GM21825 (cell line): ENCODE measurements around the gene NUTM2G.
"Not testable (repeated sequence)": the region's sequence is repeated elsewhere in the genome, so short reads cannot be mapped to it uniquely, and the experiment has no call there.

ENCODE experiments used
- ATAC-seq: cut with Tn5 transposase; IDR thresholded peaks from one replicate; pipeline ENCODE4 v1.9.1; 2021; ENCODE audit warnings: mild to moderate bottlenecking, moderate library complexity; ENCODE audit not compliant: unreplicated experiment

The NUTM2G gene

DNA sequence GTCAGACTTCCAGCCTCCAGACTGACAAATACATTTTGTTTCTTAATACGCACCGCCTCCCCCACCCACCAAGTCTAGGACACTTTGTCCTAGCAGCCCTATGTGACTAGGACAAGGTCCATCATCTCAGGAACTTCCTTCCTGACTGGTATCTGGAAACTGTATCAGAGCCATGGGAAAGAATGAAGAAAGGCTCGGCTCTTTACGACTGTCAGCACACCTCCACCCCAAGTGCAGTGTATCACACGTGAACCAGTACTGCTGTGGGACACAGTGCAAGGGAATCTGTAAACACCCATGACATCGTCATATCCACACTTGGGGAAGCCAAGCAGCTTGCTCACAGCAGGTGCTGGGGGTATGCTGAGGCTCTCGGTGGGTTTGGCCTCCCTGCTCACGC, 13.0 kb downstream of the NUTM2G start:
- not testable (repeated sequence) for ATAC-seq

DNA sequence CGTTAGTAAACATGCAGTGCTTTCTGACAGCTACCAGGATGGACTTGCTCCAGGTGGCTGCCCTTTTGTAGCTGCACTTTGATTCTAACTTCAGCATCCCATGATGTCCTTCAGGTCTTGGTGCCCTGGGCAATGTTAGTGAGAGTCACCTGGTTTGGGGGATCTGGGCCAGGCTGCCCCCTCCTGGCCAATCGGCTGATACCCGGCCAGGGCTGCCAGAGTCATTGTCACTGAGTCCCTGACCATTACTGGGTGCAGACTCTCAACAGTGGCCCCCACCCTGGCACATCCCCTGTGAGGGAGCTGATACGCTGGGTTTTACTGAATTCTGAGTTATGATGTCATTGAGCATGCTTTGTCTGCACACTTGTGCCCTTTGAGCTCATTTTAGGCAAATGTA, 13.5 kb downstream of the NUTM2G start:
- ATAC-seq = not testable (repeated sequence)

DNA sequence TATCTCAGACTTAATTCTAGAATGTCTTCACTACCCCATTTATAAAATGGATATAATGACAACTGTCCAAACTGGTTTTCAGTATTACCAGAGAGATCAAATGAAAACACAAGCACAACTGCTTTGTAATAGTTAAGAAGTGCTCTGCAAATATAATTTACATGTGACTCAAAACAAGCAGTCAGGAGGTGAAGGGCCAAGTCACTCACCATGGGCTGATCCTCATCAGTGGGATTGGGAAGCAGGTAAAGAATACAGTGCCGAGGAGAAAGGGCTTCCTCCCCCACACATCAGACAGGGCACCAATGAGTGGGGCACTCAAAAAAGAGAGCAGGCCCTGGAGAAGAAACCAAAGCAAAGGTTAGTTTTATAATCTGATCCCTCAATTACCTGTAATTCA, 20.7 kb downstream of the NUTM2G start:
- not testable (repeated sequence) for ATAC-seq

DNA sequence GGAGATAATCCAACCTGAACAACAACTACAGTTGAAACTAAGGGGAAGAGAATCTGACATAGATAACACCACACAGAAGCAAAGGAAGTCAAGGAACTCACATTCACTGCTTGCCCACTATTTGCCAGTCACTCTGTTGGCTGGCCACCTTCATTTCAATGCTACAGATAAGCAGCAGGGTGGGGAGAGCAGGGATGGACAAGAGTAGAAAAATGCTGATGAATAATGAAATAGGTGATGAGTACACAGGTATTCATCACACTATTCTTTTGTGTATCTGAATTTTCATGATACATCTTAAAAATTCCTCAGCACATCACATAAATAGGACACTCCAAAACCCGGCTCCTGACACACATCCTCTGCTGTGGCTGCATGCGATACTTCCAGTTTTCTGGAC, 21.9 kb downstream of the NUTM2G start:
- ATAC-seq = not testable (repeated sequence)

DNA sequence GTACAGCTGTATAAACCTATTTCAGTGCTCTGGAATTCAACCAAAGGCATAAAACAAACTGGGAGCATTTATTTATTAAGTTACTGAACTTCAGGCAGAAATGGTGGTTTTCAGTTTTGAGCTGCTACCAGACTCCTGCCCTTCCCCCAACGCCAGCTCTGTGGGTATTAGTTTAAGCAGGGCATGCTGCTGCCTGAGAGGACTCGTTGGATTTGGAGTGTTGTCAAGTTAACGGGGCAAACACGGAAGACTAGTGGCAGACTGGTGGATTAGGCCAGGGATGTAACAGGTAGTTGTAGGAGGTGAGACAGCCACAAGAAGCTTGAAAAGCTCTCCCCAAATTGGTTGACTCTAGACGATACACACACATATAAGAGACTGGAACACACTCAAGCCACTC, 38.9 kb downstream of the NUTM2G start:
- ATAC-seq = not testable (repeated sequence)

DNA sequence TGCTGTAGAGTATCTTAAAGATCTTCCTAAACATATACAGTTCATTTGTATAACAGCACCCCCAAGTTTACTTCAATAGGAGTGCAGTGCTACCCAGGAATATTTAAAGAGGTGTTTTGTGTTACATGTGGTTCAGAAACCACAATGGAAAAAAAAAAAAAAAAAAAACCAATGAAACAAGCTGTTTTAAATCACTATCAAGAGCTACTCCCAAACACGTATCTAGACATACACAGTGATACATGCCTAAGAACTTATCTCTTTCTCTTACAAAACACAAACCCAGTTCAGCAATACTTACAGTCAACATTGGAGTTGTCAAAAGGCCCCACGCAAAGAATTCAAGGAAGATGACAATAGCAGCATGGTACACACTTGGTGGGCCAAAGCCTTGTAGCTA, 43.9 kb downstream of the NUTM2G start:
- not testable (repeated sequence) for ATAC-seq

DNA sequence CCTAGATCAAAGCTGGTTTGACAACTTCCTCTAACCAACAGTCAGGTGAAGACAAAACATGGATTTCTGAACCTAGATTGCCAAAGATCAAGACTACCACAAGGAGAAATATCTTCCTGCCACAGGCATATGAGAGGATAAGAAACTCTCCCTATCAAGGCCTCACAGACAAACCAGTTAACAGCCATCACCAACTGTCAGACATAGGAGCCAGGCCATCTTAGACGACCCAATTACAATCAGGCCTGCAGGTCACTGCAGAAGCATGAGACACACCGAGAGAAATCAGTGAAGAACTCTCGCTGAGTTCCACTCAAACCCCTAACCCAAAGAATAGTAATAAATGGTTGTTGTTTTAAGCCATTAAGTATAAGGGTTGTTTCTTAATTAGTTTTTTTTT, 45.4 kb downstream of the NUTM2G start:
- not testable (repeated sequence) for ATAC-seq

DNA sequence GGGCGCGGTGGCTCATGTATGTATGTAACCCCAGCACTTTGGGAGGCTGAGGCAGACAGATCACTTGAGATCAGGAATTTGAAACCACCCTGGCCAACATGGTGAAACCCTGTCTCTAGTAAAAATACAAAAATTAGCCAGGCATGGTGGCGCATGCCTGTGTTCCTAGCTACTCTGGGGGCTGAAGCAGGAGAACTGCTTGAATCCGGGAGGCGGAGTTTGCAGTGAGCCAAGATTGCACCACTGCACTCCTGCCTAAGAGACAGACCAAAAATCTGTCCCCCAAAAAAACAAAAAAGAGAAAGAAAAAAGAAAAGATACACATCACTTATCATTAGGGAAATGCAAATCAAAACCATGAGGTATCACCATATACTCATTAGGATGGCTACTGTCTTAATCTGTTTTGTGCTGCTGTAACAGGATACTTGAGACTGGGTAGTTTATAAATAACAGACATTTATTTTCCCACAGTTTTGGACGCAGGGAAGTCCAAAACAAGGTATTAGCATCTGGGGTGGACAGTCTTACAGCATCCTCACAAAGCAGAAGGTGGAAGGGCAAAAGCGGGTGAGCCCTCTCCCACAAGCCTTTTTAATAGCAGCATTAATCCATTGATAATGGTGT, 55.0 kb downstream of the NUTM2G start:
- not testable (repeated sequence) for ATAC-seq

DNA sequence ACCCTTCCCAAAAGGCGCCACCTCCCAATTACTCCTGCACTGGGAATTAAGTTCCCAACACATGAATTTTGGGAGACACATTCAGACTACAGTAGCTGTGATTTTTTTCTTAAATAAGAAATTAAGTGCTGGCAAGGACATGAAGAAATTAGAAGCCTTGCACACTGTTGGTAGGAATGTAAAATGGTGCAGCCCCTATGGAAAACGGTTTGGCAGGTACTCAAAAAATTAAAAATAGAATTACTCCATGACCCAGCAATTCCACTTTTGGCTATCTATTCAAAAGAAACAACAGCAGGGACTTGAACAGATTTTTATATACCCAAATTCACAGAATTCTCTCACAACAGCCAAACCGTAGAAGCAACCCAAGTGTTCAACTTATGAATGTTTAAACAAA, 55.5 kb downstream of the NUTM2G start:
- not testable (repeated sequence) for ATAC-seq

DNA sequence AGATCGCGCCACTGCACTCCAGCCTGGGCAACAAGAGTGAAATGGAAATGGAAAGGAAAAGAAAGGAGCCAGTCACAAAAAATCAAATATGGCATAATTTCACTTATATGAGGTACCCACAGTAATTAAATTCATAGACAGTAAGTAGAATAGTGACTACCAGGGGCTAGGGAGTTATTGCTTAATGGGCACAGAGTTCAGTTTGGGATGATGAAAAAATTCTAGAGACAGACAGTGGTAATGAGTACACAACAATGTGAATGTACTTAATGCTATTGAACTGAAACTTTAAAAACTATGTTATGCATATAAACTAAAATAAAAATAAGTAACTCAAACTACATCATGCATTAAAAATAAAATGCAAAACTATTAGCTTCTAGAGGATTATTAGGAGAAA, 56.2 kb downstream of the NUTM2G start:
- ATAC-seq = not testable (repeated sequence)
